A549 (cell line): ENCODE data around the gene RBM6. TPM values are rescaled to one million over a fixed set of nuclear protein-coding genes. Genes with fewer than 3 reads are reported as not detected.

ENCODE experiments used
- ATAC-seq, 2 experiments: fragments of 200-7000 bp in 1 of 2; fragments of >200 bp in 1 of 2; cut with Nextera tagmentation in 1 of 2; cut with Tn5 transposase in 1 of 2; 3 replicates each; pipeline versions ENCODE4 v1.8.0 to v1.9.1; 2018 to 2020; ENCODE audit warnings: mild to moderate bottlenecking in 1 of 2, moderate library complexity in 1 of 2
- CTCF ChIA-PET: fragments of 300-600 bp; sonication (Branson Sonifier 250); formaldehyde crosslinking; extraction: SDS; loops from one replicate; lab custom pipeline; 2021; ENCODE audit warnings: antibody characterized with exemption, inconsistent platforms; lab: Yijun Ruan, JAX
- POLR2A ChIA-PET: fragments of 350-600 bp; formaldehyde crosslinking; extraction: SDS; loops from one replicate; lab custom pipeline; 2021; ENCODE audit warnings: antibody characterized with exemption, inconsistent platforms; lab: Yijun Ruan, JAX
- DNase-seq, 2 experiments: peaks; one replicate each; pipeline versions ENCODE4 v3.0.0 to v3.0.0-alpha.2; 2011 to 2016; ENCODE audit warnings: low read depth in 1 of 2, low spot score in 1 of 2
- FAIRE-seq: peaks from 2 replicates; lab custom pipeline; 2011; peaks lifted over from hg19 to GRCh38; lab: Jason Lieb, UNC
- H3K27ac ChIP-seq, 2 experiments: fragments of >200 bp; sonication (Bioruptor Twin); formaldehyde crosslinking; 3 replicates each; pipeline ENCODE4 v1.5.1; 2016 to 2017
- H3K4me1 ChIP-seq: fragments of >200 bp; sonication (Bioruptor Twin); formaldehyde crosslinking; 3 replicates; pipeline ENCODE4 v1.6.1; 2016
- H3K4me2 ChIP-seq: fragments of >200 bp; sonication (Bioruptor Twin); formaldehyde crosslinking; 3 replicates; pipeline ENCODE4 v1.6.1; 2016
- H3K4me3 ChIP-seq: fragments of >200 bp; sonication (Bioruptor Twin); formaldehyde crosslinking; 3 replicates; pipeline ENCODE4 v1.5.1; 2016
- H3K9me3 ChIP-seq: fragments of >200 bp; sonication (Bioruptor Twin); formaldehyde crosslinking; 3 replicates; pipeline ENCODE4 v1.6.1; 2016
- CEBPB ChIP-seq, 2 experiments: fragments of >200 bp in 1 of 2; sonication (Bioruptor Twin) in 1 of 2; formaldehyde crosslinking in 1 of 2; IDR thresholded peaks; 2 replicates each; pipeline ENCODE4 v1.6.1; 2012 to 2016
- CHD2 ChIP-seq: fragments of 150-350 bp; IDR thresholded peaks from 2 replicates; pipeline ENCODE4 v1.6.1; 2014; ENCODE audit warnings: low read length; ENCODE audit not compliant: partially characterized antibody
- CHD4 ChIP-seq: fragments of 200-600 bp; sonication (generic); IDR thresholded peaks from 2 replicates; pipeline ENCODE4 v1.6.1; 2016; ENCODE audit warnings: antibody characterized with exemption, mild to moderate bottlenecking, borderline replicate concordance
- EHMT2 ChIP-seq: fragments of 200-600 bp; sonication (generic); IDR thresholded peaks from 2 replicates; pipeline ENCODE4 v1.6.1; 2016; ENCODE audit warnings: antibody characterized with exemption, low read depth, mild to moderate bottlenecking, moderate library complexity
- FOSB ChIP-seq: fragments of 250-450 bp; sonication (Bioruptor Pico); IDR thresholded peaks from 2 replicates; pipeline ENCODE4 v1.5.0; 2020; ENCODE audit warnings: mild to moderate bottlenecking, moderate library complexity
- FOXS1 ChIP-seq: fragments of 250-450 bp; sonication (Bioruptor Pico); IDR thresholded peaks from 2 replicates; pipeline ENCODE4 v1.5.0; 2020; ENCODE audit warnings: mild to moderate bottlenecking, moderate library complexity
- HOXB13 ChIP-seq: fragments of 250-450 bp; sonication (Bioruptor Pico); IDR thresholded peaks from 2 replicates; pipeline ENCODE4 v1.5.0; 2020; ENCODE audit warnings: low read depth, mild to moderate bottlenecking, moderate library complexity
- JUNB ChIP-seq: fragments of >200 bp; sonication (Bioruptor Twin); formaldehyde crosslinking; IDR thresholded peaks from 2 replicates; pipeline ENCODE4 v1.6.1; 2016
- MYC ChIP-seq: IDR thresholded peaks from 2 replicates; pipeline ENCODE4 v1.6.1; 2012; ENCODE audit warnings: mild to moderate bottlenecking, inconsistent platforms, low read length, improper control_type of control experiment, borderline replicate concordance
- PHF8 ChIP-seq: fragments of 200-600 bp; sonication (generic); IDR thresholded peaks from 2 replicates; pipeline ENCODE4 v1.6.1; 2016; ENCODE audit warnings: low read depth, mild to moderate bottlenecking, antibody characterized with exemption, moderate library complexity, borderline replicate concordance
- POLR2AphosphoS2 ChIP-seq: conservative IDR thresholded peaks from 2 replicates; pipeline ENCODE4 v1.6.1; 2012; ENCODE audit warnings: low read length, improper control_type of control experiment, inconsistent platforms
- RCOR1 ChIP-seq: fragments of 150-350 bp; IDR thresholded peaks from 2 replicates; pipeline ENCODE4 v1.6.1; 2014; ENCODE audit warnings: antibody characterized with exemption, low read length, low read depth
- ZNF302 ChIP-seq: fragments of 250-450 bp; sonication (Bioruptor Pico); IDR thresholded peaks from 2 replicates; pipeline ENCODE4 v1.9.0; 2021; ENCODE audit warnings: inconsistent platforms, mild to moderate bottlenecking, moderate library complexity
- ZSCAN20 ChIP-seq: fragments of 250-450 bp; sonication (Bioruptor Pico); IDR thresholded peaks from 2 replicates; pipeline ENCODE4 v1.8.0; 2022; ENCODE audit warnings: mild to moderate bottlenecking, moderate library complexity
- WGBS: methylation state at CpG from one replicate; pipeline ENCODE4 v1.1.6; 2017; ENCODE audit errors: missing lambda C conversion rate; 5-methylcytosine and 5-hydroxymethylcytosine counted together
- polyA plus RNA-seq, 4 experiments: library from polyadenylated mRNA; depleted of rRNA in 3 of 4; stranded (reverse); fragments of >200 nt; fragmentation: RNase III in 1 of 4; extraction: RNeasy Plus Mini Kit Qiagen cat#74134 plus additional on column Dnase treatment in 1 of 4; gene quantifications; 2 replicates in 3 of 4; 3 replicates in 1 of 4; pipeline ENCODE4 v1.2.3, GENCODE V29; 2011 to 2017
- TF ChIP-seq, protein P1 (sequence below): fragments of 250-450 bp; sonication (Bioruptor Pico); IDR thresholded peaks from 2 replicates; pipeline ENCODE4 v1.5.0; 2021; ENCODE audit warnings: mild to moderate bottlenecking, moderate library complexity, borderline replicate concordance
- TF ChIP-seq, protein P2 (sequence below): fragments of >200 bp; sonication (Bioruptor Twin); formaldehyde crosslinking; IDR thresholded peaks from 3 replicates; pipeline ENCODE4 v1.5.1; 2016
- TF ChIP-seq, protein P3 (sequence below): fragments of 150-350 bp; IDR thresholded peaks from 2 replicates; pipeline ENCODE4 v1.6.1; 2014; ENCODE audit warnings: low read depth, mild to moderate bottlenecking, low read length
- TF ChIP-seq, protein P4 (sequence below): fragments of >200 bp; sonication (Bioruptor Twin); formaldehyde crosslinking; IDR thresholded peaks from 3 replicates; pipeline ENCODE4 v1.6.1; 2016

RBM6 gene
- polyA plus RNA-seq, 2 of the 4 experiments (the other 2 are of a cell fraction): 40.4 to 44.2 TPM

DNA sequence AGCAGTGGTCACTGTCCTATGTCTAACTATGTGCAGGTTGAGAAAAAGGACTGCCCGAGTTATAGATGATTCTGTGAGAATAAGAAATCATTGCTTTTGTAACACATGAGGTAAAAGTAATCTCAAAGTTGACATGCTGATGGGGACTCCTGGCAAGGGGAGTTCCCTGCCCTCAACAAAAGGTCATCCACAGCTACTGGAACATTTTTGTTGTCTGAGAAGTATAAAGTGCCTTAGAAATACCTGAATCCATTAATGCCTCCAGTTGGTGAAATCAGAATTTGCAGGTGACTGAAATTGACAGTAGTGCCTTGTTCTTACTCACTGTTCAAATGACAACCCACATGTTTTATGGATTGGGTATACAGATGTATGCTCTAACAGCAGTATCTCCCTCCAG is 105.0 kb downstream of the RBM6 start:
- H3K9me3 ChIP-seq: no peaks in the 10 kb centered on the region
- no peak for TF ChIP-seq ZNF302 (CRISPR knock-in tag)
- TF ChIP-seq, protein P1, sequence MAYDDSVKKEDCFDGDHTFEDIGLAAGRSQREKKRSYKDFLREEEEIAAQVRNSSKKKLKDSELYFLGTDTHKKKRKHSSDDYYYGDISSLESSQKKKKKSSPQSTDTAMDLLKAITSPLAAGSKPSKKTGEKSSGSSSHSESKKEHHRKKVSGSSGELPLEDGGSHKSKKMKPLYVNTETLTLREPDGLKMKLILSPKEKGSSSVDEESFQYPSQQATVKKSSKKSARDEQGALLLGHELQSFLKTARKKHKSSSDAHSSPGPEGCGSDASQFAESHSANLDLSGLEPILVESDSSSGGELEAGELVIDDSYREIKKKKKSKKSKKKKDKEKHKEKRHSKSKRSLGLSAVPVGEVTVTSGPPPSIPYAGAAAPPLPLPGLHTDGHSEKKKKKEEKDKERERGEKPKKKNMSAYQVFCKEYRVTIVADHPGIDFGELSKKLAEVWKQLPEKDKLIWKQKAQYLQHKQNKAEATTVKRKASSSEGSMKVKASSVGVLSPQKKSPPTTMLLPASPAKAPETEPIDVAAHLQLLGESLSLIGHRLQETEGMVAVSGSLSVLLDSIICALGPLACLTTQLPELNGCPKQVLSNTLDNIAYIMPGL (CRISPR knock-in tag): no peak
- WGBS: 82% methylated on average over 1 of the region's 1 CpG
- ChIA-PET POLR2A (no interaction called here), CTCF (no interaction called here)
- no peak for FAIRE-seq
- H3K4me1 ChIP-seq: peaks cover 4% of the 10 kb centered on the region
- H3K27ac ChIP-seq: no peak overlapping the region
- no peak overlapping the region for H3K4me2 ChIP-seq
- ATAC-seq: no peak
- H3K4me3 ChIP-seq: no peak overlapping the region
- DNase-seq: no peak

DNA sequence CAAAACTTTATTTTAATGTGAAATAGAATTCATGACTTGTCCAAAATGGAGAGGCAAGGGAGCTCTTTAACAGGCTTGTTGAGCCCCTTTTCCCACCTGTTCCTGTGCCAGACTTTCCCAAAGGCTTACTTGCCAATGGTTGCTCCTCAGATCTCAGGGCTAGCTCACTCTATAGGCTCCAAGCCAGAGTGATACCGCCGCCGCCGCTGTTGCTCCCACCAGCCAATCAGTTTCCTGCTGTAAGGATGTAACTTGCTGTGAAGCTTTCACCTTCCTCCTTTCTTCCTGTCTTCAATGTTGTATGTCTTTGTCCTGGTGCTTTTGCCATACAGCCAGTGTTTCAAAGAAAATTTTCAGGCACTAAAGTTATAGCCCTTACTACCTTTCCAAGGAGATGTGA is 107.5 kb downstream of the RBM6 start:
- TF ChIP-seq CHD4 (no peak), CEBPB (IDR thresholded peaks at IDR 0.05) (no peak), FOSB (CRISPR knock-in tag) (no peak), ZSCAN20 (CRISPR knock-in tag) (no peak), PHF8 (no peak), MYC (no peak), ZNF302 (CRISPR knock-in tag) (no peak), CHD2 (no peak), POLR2AphosphoS2 (no peak), JUNB (no peak), HOXB13 (CRISPR knock-in tag) (no peak), RCOR1 (no peak), FOXS1 (CRISPR knock-in tag) (no peak), EHMT2 (no peak)
- TF ChIP-seq, protein P2, sequence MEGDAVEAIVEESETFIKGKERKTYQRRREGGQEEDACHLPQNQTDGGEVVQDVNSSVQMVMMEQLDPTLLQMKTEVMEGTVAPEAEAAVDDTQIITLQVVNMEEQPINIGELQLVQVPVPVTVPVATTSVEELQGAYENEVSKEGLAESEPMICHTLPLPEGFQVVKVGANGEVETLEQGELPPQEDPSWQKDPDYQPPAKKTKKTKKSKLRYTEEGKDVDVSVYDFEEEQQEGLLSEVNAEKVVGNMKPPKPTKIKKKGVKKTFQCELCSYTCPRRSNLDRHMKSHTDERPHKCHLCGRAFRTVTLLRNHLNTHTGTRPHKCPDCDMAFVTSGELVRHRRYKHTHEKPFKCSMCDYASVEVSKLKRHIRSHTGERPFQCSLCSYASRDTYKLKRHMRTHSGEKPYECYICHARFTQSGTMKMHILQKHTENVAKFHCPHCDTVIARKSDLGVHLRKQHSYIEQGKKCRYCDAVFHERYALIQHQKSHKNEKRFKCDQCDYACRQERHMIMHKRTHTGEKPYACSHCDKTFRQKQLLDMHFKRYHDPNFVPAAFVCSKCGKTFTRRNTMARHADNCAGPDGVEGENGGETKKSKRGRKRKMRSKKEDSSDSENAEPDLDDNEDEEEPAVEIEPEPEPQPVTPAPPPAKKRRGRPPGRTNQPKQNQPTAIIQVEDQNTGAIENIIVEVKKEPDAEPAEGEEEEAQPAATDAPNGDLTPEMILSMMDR: no peak
- TF ChIP-seq, protein P3, sequence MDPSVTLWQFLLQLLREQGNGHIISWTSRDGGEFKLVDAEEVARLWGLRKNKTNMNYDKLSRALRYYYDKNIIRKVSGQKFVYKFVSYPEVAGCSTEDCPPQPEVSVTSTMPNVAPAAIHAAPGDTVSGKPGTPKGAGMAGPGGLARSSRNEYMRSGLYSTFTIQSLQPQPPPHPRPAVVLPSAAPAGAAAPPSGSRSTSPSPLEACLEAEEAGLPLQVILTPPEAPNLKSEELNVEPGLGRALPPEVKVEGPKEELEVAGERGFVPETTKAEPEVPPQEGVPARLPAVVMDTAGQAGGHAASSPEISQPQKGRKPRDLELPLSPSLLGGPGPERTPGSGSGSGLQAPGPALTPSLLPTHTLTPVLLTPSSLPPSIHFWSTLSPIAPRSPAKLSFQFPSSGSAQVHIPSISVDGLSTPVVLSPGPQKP: no peak
- TF ChIP-seq, protein P4, sequence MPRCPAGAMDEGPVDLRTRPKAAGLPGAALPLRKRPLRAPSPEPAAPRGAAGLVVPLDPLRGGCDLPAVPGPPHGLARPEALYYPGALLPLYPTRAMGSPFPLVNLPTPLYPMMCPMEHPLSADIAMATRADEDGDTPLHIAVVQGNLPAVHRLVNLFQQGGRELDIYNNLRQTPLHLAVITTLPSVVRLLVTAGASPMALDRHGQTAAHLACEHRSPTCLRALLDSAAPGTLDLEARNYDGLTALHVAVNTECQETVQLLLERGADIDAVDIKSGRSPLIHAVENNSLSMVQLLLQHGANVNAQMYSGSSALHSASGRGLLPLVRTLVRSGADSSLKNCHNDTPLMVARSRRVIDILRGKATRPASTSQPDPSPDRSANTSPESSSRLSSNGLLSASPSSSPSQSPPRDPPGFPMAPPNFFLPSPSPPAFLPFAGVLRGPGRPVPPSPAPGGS: no peak
- TF ChIP-seq, all 56 proteins: peak for 0
- FAIRE-seq (no peak), ATAC-seq (no peak), DNase-seq (no peak)
- H3K4me1 ChIP-seq: peaks cover 11% of the 10 kb centered on the region
- H3K9me3 ChIP-seq: no peaks in the 10 kb centered on the region
- CTCF ChIA-PET: interaction anchor here (0.5 to 1.3 kb wide), 2 partner anchors 23 to 51 kb away, joined by 3 to 4 read pairs; no protein-coding TSS in a partner anchor
- no peak overlapping the region for H3K27ac ChIP-seq
- no peak overlapping the region for H3K4me3 ChIP-seq
- H3K4me2 ChIP-seq: no peak overlapping the region
- POLR2A ChIA-PET: no interaction called here
- 100% methylated on average over 2 of the region's 4 CpGs for WGBS
